ENCODE measurements around the gene RGS13.

DNA sequence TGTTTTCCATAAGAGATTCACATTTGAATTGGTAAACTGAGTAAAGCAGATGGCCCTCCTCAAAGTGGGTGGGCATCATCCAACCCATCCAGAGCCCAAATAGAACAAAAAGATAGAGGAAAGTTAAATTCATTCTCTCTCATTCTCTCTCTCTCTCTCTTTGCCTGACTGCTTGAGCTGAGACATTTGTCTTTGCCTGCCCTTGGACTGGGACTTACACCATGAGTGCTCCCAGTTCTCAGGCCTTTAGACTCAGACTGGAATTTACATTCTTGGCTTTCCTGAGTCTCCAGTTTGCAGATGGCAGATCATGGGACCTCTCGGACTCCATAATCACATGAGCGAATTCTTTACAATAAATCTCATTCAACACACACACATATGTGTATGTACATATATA lies 69.6 kb downstream of the RGS13 start:
- no peak for TF ChIP-seq CTCF (IDR thresholded peaks at IDR 0.05)
- TF ChIP-seq POLR2A (IDR thresholded peaks at IDR 0.05) = no peak

Measured in upper lobe of left lung (tissue), 4 donors.